Spleen (tissue), 11 donors: Measurements from ENCODE around the gene FOXC2. TPM values are rescaled to one million over a fixed set of nuclear protein-coding genes. Genes with fewer than 3 reads are reported as not detected.

ENCODE experiments used
- DNase-seq: peaks from one replicate; pipeline ENCODE4 v3.0.0-alpha.2; 2020
- H3K27ac ChIP-seq, 8 donors: fragments of 200-600 bp; sonication (generic) in 7 of 8; 1 replicate in 4 of 8; 2 replicates in 4 of 8; pipeline versions ENCODE4 v1.5.0 to v1.8.0; 2016 to 2021; ENCODE audit warnings: inconsistent platforms in 4 of 8, mild to moderate bottlenecking in 4 of 8, moderate library complexity in 1 of 8
- H3K27me3 ChIP-seq, 7 donors: fragments of 200-600 bp; sonication (generic) in 6 of 7; replicated peaks in 1 of 7; 1 replicate in 4 of 7; 2 replicates in 3 of 7; pipeline versions ENCODE4 v1.5.0 to v1.8.0; 2016 to 2021; ENCODE audit warnings: inconsistent platforms in 3 of 7, mild to moderate bottlenecking in 1 of 7
- H3K36me3 ChIP-seq, 6 donors: fragments of 200-600 bp; sonication (generic) in 5 of 6; 1 replicate in 4 of 6; 2 replicates in 2 of 6; pipeline versions ENCODE4 v1.5.0 to v1.8.0; 2016 to 2021; ENCODE audit warnings: inconsistent platforms in 2 of 6
- H3K4me1 ChIP-seq, 6 donors: fragments of 200-600 bp; sonication (generic) in 5 of 6; 1 replicate in 3 of 6; 2 replicates in 3 of 6; pipeline versions ENCODE4 v1.5.0 to v1.8.0; 2016 to 2021; ENCODE audit warnings: inconsistent platforms in 3 of 6
- H3K4me3 ChIP-seq, 8 donors: fragments of 200-600 bp; sonication (generic) in 7 of 8; 1 replicate in 4 of 8; 2 replicates in 4 of 8; pipeline versions ENCODE4 v1.5.0 to v1.8.0; 2016 to 2021; ENCODE audit warnings: inconsistent platforms in 4 of 8, mild to moderate bottlenecking in 4 of 8, moderate library complexity in 2 of 8
- H3K9me3 ChIP-seq, 8 donors: fragments of 200-600 bp; sonication (generic) in 7 of 8; 1 replicate in 4 of 8; 2 replicates in 4 of 8; pipeline versions ENCODE4 v1.5.0 to v1.8.0; 2016 to 2021; ENCODE audit warnings: inconsistent platforms in 4 of 8
- CTCF ChIP-seq, 11 experiments: fragments of 200-600 bp in 7 of 11; fragments of 450-650 bp in 4 of 11; sonication (generic) in 4 of 11; IDR thresholded peaks in 8 of 11; conservative IDR thresholded peaks in 3 of 11; 1 replicate in 7 of 11; 2 replicates in 4 of 11; pipeline versions ENCODE4 v1.4.0 to v1.8.0; 2016 to 2021; ENCODE audit warnings: antibody characterized with exemption in 11 of 11, inconsistent platforms in 4 of 11, mild to moderate bottlenecking in 1 of 11
- POLR2A ChIP-seq, 3 donors: fragments of 450-650 bp; IDR thresholded peaks; one replicate each; pipeline ENCODE4 v1.5.1; 2017; ENCODE audit warnings: antibody characterized with exemption in 3 of 3, mild to moderate bottlenecking in 1 of 3
- POLR2AphosphoS5 ChIP-seq, 3 donors: sonication (generic); formaldehyde crosslinking; IDR thresholded peaks; one replicate each; pipeline ENCODE4 v1.5.1; 2017; ENCODE audit warnings: antibody characterized with exemption in 3 of 3
- WGBS, 5 donors: extraction: QIAGEN DNeasy Blood & Tissue Kit in 3 of 5; methylation state at CpG; one replicate each; pipeline versions ENCODE4 v1.1.5 to v1.1.7; 2013 to 2018; 5-methylcytosine and 5-hydroxymethylcytosine counted together
- intact Hi-C: fragments of 100-400 bp; cut with DNase I; formaldehyde crosslinking; loops from one replicate; pipeline ENCODE4 v1.15.0; 2023; ENCODE audit warnings: low total_unique reads
- polyA plus RNA-seq, 3 donors: library from polyadenylated mRNA; stranded (reverse); fragments of 200-250 nt; gene quantifications; one replicate each; pipeline ENCODE4 v1.2.1, GENCODE V29; 2013
- total RNA-seq, 7 donors: library from RNA; depleted of rRNA in 3 of 7; stranded (reverse); fragments of >200 nt in 3 of 7; fragmentation: NEBNext Ultra II Directional in 4 of 7; extraction: Animal tissue kit (Norgen Biotek cat#: 25700) in 4 of 7; gene quantifications; one replicate each; pipeline versions ENCODE4 v1.1.0 to v1.2.1, GENCODE V29; 2016 to 2021
- donor health status: healthy with polysubstance abuse.
- donor health status: DM: no; HTN: no; CAD: no; lungs with moderate emphysema.
- donor health status: DM: no; HTN: no; CAD: no.
- donor health status: Bipolar disorder and iron deficiency.
- donor health status: healthy.
- donor health status: DM: no; HTN: no; CAD: no.
- donor health status: DM: yes; HTN: yes; CAD: no.

FOXC2 gene
- total and polyA plus RNA-seq, 10 donors = 0.05 to 0.10 TPM; not detected in 8

- Histone ChIP-seq H3K4me1 (peaks cover 4 to 35% (median 23%) of the 10 kb centered on the region in 6 donors), H3K27ac (no peak overlapping the region), H3K9me3 (no peaks in the 10 kb centered on the region), H3K27me3 (peaks cover 5 to 100% (median 84%) of the 10 kb centered on the region in 7 donors), H3K36me3 (no peaks in the 10 kb centered on the region), H3K4me3 (no peak overlapping the region)
- intact Hi-C loops = no loop called here
- 75 to 89% (median 82%) methylated on average over 6 to 12 of the region's 12 CpGs for WGBS, 5 donors
- TF ChIP-seq POLR2A (IDR thresholded peaks at IDR 0.05) (no peak), POLR2AphosphoS5 (IDR thresholded peaks at IDR 0.05) (no peak), CTCF (IDR thresholded peaks at IDR 0.05 in 8 of 11, conservative IDR thresholded peaks at IDR 0.05 in 3 of 11) (no peak)
- DNase-seq = no peak
Observed at GRCh38 chr16:86572041-86572521, 5.5 kb downstream of the FOXC2 start.

- TF ChIP-seq CTCF (IDR thresholded peaks at IDR 0.05 in 8 of 11, conservative IDR thresholded peaks at IDR 0.05 in 3 of 11) = no peak
- no peak for TF ChIP-seq POLR2A (IDR thresholded peaks at IDR 0.05)
- no peak for TF ChIP-seq POLR2AphosphoS5 (IDR thresholded peaks at IDR 0.05)
Observed at GRCh38 chr16:86572606-86573005, 6.0 kb downstream of the FOXC2 start.

GRCh38 chr16:86573215-86573614, 6.6 kb downstream of the FOXC2 start:
- no peak for TF ChIP-seq POLR2A (IDR thresholded peaks at IDR 0.05)
- TF ChIP-seq POLR2AphosphoS5 (IDR thresholded peaks at IDR 0.05) = no peak
- intact Hi-C loops = no loop called here
- H3K27ac ChIP-seq = no peak overlapping the region
- WGBS, 5 donors = 78 to 88% (median 81%) methylated on average over 7 to 8 of the region's 8 CpGs
- no peak overlapping the region for H3K4me3 ChIP-seq
- DNase-seq = no peak
- H3K36me3 ChIP-seq = no peaks in the 10 kb centered on the region
- H3K4me1 ChIP-seq = peaks cover 0 to 26% (median 14%) of the 10 kb centered on the region in 6 donors
- peaks cover 0 to 100% (median 84%) of the 10 kb centered on the region in 7 donors for H3K27me3 ChIP-seq
- H3K9me3 ChIP-seq = no peaks in the 10 kb centered on the region

More at GRCh38 chr16:86572606-86573005, 6.0 kb downstream of the FOXC2 start:
- H3K27ac ChIP-seq = no peak overlapping the region
- peaks cover 0 to 30% (median 17%) of the 10 kb centered on the region in 6 donors for H3K4me1 ChIP-seq
- no peak overlapping the region for H3K4me3 ChIP-seq
- DNase-seq = no peak
- peaks cover 3 to 100% (median 84%) of the 10 kb centered on the region in 7 donors for H3K27me3 ChIP-seq
- H3K36me3 ChIP-seq = no peaks in the 10 kb centered on the region
- H3K9me3 ChIP-seq = no peaks in the 10 kb centered on the region
- intact Hi-C loops = no loop called here
- 81 to 91% (median 88%) methylated on average over 8 of the region's 8 CpGs for WGBS, 5 donors

GRCh38 chr16:86573646-86574508, 7.2 kb downstream of the FOXC2 start:
- no peak for DNase-seq
- intact Hi-C loops = no loop called here
- H3K36me3 ChIP-seq = no peaks in the 10 kb centered on the region
- no peak overlapping the region for H3K4me3 ChIP-seq
- no peak overlapping the region for H3K27ac ChIP-seq
- H3K4me1 ChIP-seq = peaks cover 0 to 27% (median 16%) of the 10 kb centered on the region in 6 donors
- no peaks in the 10 kb centered on the region for H3K9me3 ChIP-seq
- TF ChIP-seq POLR2AphosphoS5 (IDR thresholded peaks at IDR 0.05) (no peak), POLR2A (IDR thresholded peaks at IDR 0.05) (no peak), CTCF (IDR thresholded peaks at IDR 0.05 in 8 of 11, conservative IDR thresholded peaks at IDR 0.05 in 3 of 11) (no peak)
- peaks cover 0 to 100% (median 84%) of the 10 kb centered on the region in 7 donors for H3K27me3 ChIP-seq
- WGBS, 5 donors = 65 to 76% (median 72%) methylated on average over 12 to 13 of the region's 13 CpGs
